ENCODE data around the gene PANK3.

GRCh38 chr5:168502563-168503237 is 76.5 kb downstream of the PANK3 start:
- TF ChIP-seq CTCF (IDR thresholded peaks at IDR 0.05) (no peak), POLR2A (IDR thresholded peaks at IDR 0.05) (no peak)
